SU-DHL-6 (cell line): Measurements from ENCODE around the gene MARCHF6.
A peak's percentile ranks its signal among the peaks of the same experiment; 100 is the strongest.

Experiments used
- H2AFZ ChIP-seq: fragments of 200-600 bp; sonication (generic); 2 replicates; pipeline ENCODE4 v1.6.1; 2014; ENCODE audit warnings: low read depth, mild to moderate bottlenecking, moderate library complexity, mixed read lengths, antibody characterized with exemption, low read length; ENCODE audit not compliant: severe bottlenecking
- H3F3A ChIP-seq: fragments of 200-600 bp; shearing (Covaris generic); 2 replicates; pipeline ENCODE4 v1.6.0; 2016; ENCODE audit warnings: antibody characterized with exemption, mild to moderate bottlenecking; ENCODE audit not compliant: insufficient read depth
- H3K27ac ChIP-seq: fragments of 200-600 bp; sonication (generic); 2 replicates; pipeline ENCODE4 v1.5.1; 2016; ENCODE audit warnings: low read depth, mild to moderate bottlenecking, low read length, moderate library complexity, mixed read lengths
- H3K27me3 ChIP-seq: fragments of 200-600 bp; sonication (generic), shearing (Covaris generic); 2 replicates; pipeline ENCODE4 v1.6.0; 2014; ENCODE audit warnings: mild to moderate bottlenecking, low read length
- H3K36me3 ChIP-seq: fragments of 200-600 bp; sonication (generic); 2 replicates; pipeline ENCODE4 v1.6.1; 2014; ENCODE audit warnings: mild to moderate bottlenecking, low read length, mixed read lengths
- H3K4me2 ChIP-seq: fragments of 300-600, 200-600 bp; shearing (Covaris generic), sonication (generic); 2 replicates; pipeline ENCODE4 v1.6.0; 2014; ENCODE audit warnings: low read length, low read depth, mild to moderate bottlenecking; ENCODE audit not compliant: poor library complexity, severe bottlenecking
- H3K4me3 ChIP-seq: fragments of 200-600 bp; sonication (generic); 2 replicates; pipeline ENCODE4 v1.5.1; 2014; ENCODE audit warnings: antibody characterized with exemption, low read length, mild to moderate bottlenecking, mixed read lengths; ENCODE audit not compliant: insufficient read depth, poor library complexity, severe bottlenecking
- H3K79me2 ChIP-seq: fragments of 200-600 bp; sonication (generic); 2 replicates; pipeline ENCODE4 v1.6.1; 2014; ENCODE audit warnings: mild to moderate bottlenecking, low read length, moderate library complexity; ENCODE audit not compliant: insufficient read depth
- H3K9ac ChIP-seq: fragments of 200-600 bp; sonication (generic); 2 replicates; pipeline ENCODE4 v1.7.0; 2014; ENCODE audit warnings: mild to moderate bottlenecking, low read length
- H3K9me2 ChIP-seq: fragments of 200-600 bp; sonication (generic); replicated peaks from 2 replicates; pipeline ENCODE4 v1.6.1; 2014; ENCODE audit warnings: low read length; ENCODE audit not compliant: insufficient read depth
- H3K9me3 ChIP-seq: fragments of 200-600 bp; sonication (generic); 2 replicates; pipeline ENCODE4 v1.6.1; 2014; ENCODE audit warnings: low read length, mixed read lengths; ENCODE audit not compliant: insufficient read depth
- H4K20me1 ChIP-seq: fragments of 200-600 bp; sonication (generic); 2 replicates; pipeline ENCODE4 v1.6.1; 2014; ENCODE audit warnings: low read depth, mild to moderate bottlenecking, antibody characterized with exemption, low read length, moderate library complexity, mixed read lengths
- EZH2phosphoT487 ChIP-seq: fragments of 200-600 bp; sonication (generic), shearing (Covaris generic); conservative IDR thresholded peaks from 2 replicates; pipeline ENCODE4 v1.6.1; 2018; ENCODE audit warnings: mild to moderate bottlenecking, antibody characterized with exemption, low read length, moderate library complexity, mixed read lengths
- TF ChIP-seq, protein P1 (sequence below): fragments of 200-600 bp; sonication (generic); IDR thresholded peaks from one replicate; pipeline ENCODE4 v1.5.1; 2017; ENCODE audit warnings: antibody characterized with exemption, mild to moderate bottlenecking, low read length, moderate library complexity; ENCODE audit not compliant: insufficient read depth, poor library complexity, severe bottlenecking

MARCHF6 gene

DNA sequence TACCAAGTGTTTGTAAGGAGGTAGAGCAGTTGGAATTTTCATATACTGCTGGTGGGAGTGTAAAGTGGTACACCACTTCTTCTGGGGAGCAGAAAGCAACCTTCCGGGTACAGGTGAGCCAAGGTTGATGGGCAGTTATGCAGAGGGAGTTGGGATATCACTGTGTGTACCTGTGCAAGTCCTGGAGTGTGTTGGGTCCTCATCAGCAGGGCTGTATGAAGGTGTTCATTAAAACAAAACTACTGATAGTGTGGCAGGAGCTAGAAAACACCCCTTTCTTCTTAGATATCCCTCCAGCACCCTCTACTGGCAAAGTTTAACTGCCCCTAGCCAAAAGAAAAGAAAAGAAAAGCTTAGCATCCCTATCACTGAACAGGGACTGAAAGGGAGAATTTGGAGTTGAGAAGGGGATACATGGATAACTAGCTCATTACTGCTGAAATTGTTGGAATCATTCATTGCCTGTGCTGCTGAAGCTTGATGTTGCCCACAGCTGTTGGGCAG, 10.7 kb downstream of the MARCHF6 start:
- peaks cover 35% of the 10 kb centered on the region for H4K20me1 ChIP-seq
- H2AFZ ChIP-seq: no peak overlapping the region
- TF ChIP-seq, protein P1, sequence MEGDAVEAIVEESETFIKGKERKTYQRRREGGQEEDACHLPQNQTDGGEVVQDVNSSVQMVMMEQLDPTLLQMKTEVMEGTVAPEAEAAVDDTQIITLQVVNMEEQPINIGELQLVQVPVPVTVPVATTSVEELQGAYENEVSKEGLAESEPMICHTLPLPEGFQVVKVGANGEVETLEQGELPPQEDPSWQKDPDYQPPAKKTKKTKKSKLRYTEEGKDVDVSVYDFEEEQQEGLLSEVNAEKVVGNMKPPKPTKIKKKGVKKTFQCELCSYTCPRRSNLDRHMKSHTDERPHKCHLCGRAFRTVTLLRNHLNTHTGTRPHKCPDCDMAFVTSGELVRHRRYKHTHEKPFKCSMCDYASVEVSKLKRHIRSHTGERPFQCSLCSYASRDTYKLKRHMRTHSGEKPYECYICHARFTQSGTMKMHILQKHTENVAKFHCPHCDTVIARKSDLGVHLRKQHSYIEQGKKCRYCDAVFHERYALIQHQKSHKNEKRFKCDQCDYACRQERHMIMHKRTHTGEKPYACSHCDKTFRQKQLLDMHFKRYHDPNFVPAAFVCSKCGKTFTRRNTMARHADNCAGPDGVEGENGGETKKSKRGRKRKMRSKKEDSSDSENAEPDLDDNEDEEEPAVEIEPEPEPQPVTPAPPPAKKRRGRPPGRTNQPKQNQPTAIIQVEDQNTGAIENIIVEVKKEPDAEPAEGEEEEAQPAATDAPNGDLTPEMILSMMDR: peak; percentile 45
- no peak for TF ChIP-seq EZH2phosphoT487
- H3K9me3 ChIP-seq: no peaks in the 10 kb centered on the region
- no peak overlapping the region for H3K27ac ChIP-seq
- H3K4me2 ChIP-seq: no peak overlapping the region
- no peak overlapping the region for H3K9ac ChIP-seq
- H3K36me3 ChIP-seq: no peaks in the 10 kb centered on the region
- H3K27me3 ChIP-seq: no peaks in the 10 kb centered on the region
- no peak overlapping the region for H3K4me3 ChIP-seq
- peaks cover 9% of the 10 kb centered on the region; the same call in 1 of the 2 replicates for H3F3A ChIP-seq
- peaks cover 100% of the 10 kb centered on the region for H3K79me2 ChIP-seq
- no peaks in the 10 kb centered on the region for H3K9me2 ChIP-seq

DNA sequence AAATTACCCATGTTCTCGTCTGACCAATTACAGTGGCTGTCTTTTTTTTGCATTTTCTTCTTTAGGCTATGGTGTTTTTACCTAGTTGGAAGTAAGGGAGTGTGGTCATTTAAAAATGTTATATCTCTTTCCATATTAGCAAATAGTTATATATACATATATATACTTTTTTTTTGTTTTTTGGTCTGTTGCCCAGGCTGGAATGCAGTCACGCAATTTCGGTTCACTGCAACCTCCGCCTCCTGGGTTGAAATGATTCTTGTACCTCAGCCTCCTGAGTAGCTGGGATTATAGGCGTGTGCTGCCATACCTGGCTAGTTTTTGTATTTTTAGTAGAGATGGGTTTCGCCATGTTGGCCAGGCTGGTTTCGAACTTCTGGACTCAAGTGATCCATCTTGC, 12.3 kb downstream of the MARCHF6 start:
- Histone ChIP-seq H3K4me3 (no peak overlapping the region), H3K9me2 (no peaks in the 10 kb centered on the region), H4K20me1 (peaks cover 38% of the 10 kb centered on the region), H3F3A (peaks cover 9% of the 10 kb centered on the region; the same call in 1 of the 2 replicates), H3K36me3 (no peaks in the 10 kb centered on the region), H2AFZ (no peak overlapping the region), H3K4me2 (no peak overlapping the region), H3K79me2 (peaks cover 100% of the 10 kb centered on the region), H3K27me3 (no peaks in the 10 kb centered on the region), H3K27ac (no peak overlapping the region), H3K9me3 (no peaks in the 10 kb centered on the region), H3K9ac (no peak overlapping the region)
- TF ChIP-seq, protein P1: no peak
- TF ChIP-seq EZH2phosphoT487: no peak

DNA sequence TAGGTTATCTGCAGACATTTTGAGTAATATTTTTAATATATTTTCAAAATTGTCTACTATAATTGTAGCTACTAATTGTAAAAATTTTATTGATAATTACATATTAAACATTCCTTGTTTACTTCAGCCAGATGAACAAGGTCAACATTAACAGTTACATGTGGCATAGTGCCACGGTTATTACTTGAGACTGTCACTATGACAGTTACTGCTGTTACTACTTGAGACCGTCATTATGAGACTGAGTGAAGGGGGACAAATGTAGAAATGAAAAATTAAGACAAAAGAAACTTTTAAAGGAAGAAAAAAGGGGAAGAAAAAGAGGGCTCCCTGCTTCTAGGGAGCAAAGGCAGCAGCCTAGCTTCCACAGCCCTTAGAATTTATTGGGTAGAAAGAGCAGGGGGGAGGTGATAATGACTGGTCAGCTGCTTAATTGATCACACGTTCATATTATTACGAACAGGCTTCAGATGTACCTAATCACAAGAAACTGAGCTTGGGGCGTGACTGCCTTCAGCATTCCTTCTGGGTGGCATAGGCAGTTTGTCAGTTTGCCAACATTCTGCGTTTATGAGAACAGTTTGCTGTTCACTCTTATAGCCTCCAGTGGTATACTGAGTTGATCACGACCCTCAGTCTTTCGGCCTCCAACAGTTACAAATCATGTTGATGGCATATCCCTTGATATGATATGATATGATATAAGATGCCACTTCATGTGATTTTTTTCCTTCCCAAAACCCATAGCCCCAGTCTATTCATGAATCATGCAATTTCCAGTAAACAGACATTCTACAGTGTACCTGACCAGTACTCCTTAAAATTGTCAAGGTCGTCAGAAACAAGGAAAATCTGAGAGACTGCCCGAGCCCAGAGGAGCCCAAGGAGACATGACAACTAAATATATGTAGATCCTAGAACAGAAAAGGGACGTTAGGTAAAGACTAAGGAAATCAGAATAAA, 13.1 kb downstream of the MARCHF6 start:
- Histone ChIP-seq H2AFZ (no peak overlapping the region), H4K20me1 (peaks cover 34% of the 10 kb centered on the region), H3K4me2 (no peak overlapping the region), H3K9me3 (no peaks in the 10 kb centered on the region), H3K36me3 (no peaks in the 10 kb centered on the region), H3K27ac (no peak overlapping the region), H3K9me2 (no peaks in the 10 kb centered on the region), H3F3A (peaks cover 9% of the 10 kb centered on the region; the same call in 1 of the 2 replicates), H3K4me3 (no peak overlapping the region), H3K27me3 (no peaks in the 10 kb centered on the region), H3K9ac (no peak overlapping the region), H3K79me2 (peaks cover 100% of the 10 kb centered on the region)
- TF ChIP-seq, protein P1: no peak
- no peak for TF ChIP-seq EZH2phosphoT487
